Activated naive CD4-positive, alpha-beta T cell treated with anti-CD3 and anti-CD28 coated beads for 36 hours (primary cell): ENCODE measurements around the gene PRODH2. TPM values are rescaled to one million over a fixed set of nuclear protein-coding genes. Genes with fewer than 3 reads are reported as not detected.
A peak's percentile ranks its signal among the peaks of the same experiment; 100 is the strongest.
"Not testable (repeated sequence)": the region's sequence is repeated elsewhere in the genome, so short reads cannot be mapped to it uniquely, and the experiment has no call there.

ENCODE experiments used
- CTCF ChIA-PET: fragments of 350-600 bp; sonication (Branson Sonifier 250); formaldehyde crosslinking; loops from one replicate; lab custom pipeline; 2021; ENCODE audit warnings: antibody characterized with exemption; lab: Charles Lee
- DNase-seq: peaks from one replicate; pipeline ENCODE4 v3.0.0-alpha.2; 2020
- H3K27ac Mint-ChIP-seq: one replicate; pipeline ENCODE4 v1.8.0; 2021; ENCODE audit warnings: mild to moderate bottlenecking, mixed read lengths
- H3K27me3 Mint-ChIP-seq: one replicate; pipeline ENCODE4 v1.8.0; 2021; ENCODE audit warnings: low read depth, mixed read lengths
- H3K36me3 Mint-ChIP-seq: one replicate; pipeline ENCODE4 v1.8.0; 2021; ENCODE audit warnings: low read depth, mixed read lengths
- H3K4me1 Mint-ChIP-seq: one replicate; pipeline ENCODE4 v1.8.0; 2021; ENCODE audit warnings: low read depth, mixed read lengths
- H3K4me3 Mint-ChIP-seq: one replicate; pipeline ENCODE4 v1.8.0; 2021; ENCODE audit warnings: mild to moderate bottlenecking, moderate library complexity, mixed read lengths
- H3K9me3 Mint-ChIP-seq: one replicate; pipeline ENCODE4 v1.8.0; 2021; ENCODE audit warnings: mixed read lengths
- intact Hi-C: fragments of 100-400 bp; cut with micrococcal nuclease; formaldehyde crosslinking; loops from one replicate; pipeline ENCODE4 v1.15.1; 2023
- total RNA-seq, 2 experiments: library from RNA; stranded (reverse); gene quantifications; one replicate each; pipeline ENCODE4 v1.2.3, GENCODE V29; 2021

The PRODH2 gene
- total RNA-seq, 2 experiments from 2014 or later: not detected

DNA sequence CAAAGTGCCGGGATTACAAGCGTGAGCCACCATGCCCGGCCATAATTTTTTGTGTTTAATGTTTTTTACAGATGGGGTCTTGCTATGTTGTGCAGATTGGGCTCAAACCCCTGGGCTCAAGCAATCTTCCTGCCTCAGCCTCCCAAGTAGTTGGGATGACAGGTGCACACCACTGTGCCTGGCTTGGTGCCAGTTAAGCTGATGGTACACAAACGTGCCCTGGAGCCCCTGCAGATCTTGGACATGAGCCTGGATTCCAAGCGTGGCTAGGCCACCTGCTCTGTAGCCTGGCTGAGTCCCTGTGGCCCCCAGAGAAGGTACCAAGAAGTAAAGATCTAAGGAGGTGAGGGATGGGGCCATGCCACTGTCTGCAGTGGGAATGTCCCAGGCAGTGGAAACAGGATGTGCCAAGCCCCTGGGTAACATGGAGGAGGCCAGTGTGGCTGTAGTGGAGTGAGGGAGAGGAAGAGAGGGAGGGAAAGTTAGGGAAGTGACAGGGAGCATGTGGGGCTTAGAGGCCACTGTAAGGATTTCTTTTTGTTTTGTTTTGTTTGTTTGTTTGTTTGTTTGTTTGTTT, 7.0 kb downstream of the PRODH2 start:
- H3K27ac Mint-ChIP-seq: no peak overlapping the region
- H3K27me3 Mint-ChIP-seq: peaks cover 2% of the 10 kb centered on the region
- H3K4me1 Mint-ChIP-seq: no peaks in the 10 kb centered on the region
- CTCF ChIA-PET: no interaction called here
- no peaks in the 10 kb centered on the region for H3K36me3 Mint-ChIP-seq
- H3K4me3 Mint-ChIP-seq: no peak overlapping the region
- intact Hi-C loops: no loop called here
- no peak for DNase-seq
- no peaks in the 10 kb centered on the region for H3K9me3 Mint-ChIP-seq

DNA sequence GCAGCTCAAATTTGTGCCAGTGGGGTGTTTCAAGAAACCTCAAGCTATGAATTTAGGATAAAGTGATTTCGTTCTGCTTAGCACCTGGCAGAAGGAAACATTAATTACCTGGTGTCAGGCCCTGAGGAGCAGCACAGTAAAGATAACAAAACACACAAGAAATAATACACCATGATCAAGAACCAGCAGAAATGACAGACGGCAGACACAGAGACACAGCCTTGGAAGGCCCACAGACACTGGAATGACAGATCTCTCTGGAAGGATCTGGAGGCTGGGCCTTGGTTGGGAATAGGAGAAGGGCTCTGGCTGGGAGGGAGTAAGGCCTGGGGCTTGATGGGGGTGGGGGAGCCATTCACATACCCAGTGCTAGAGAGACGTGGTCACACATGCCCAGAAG, 10.8 kb downstream of the PRODH2 start:
- Mint-ChIP-seq H3K27me3 (peaks cover 16% of the 10 kb centered on the region), H3K27ac (no peak overlapping the region), H3K4me3 (no peak overlapping the region), H3K9me3 (no peaks in the 10 kb centered on the region), H3K36me3 (no peaks in the 10 kb centered on the region), H3K4me1 (peaks cover 5% of the 10 kb centered on the region)
- CTCF ChIA-PET: interaction anchor here (0.6 kb wide), 1 partner anchor 160 kb away, joined by 3 read pairs; no protein-coding TSS in a partner anchor
- no peak for DNase-seq
- intact Hi-C loops: no loop called here

- DNase-seq: no peak
- H3K9me3 Mint-ChIP-seq: no peaks in the 10 kb centered on the region
- intact Hi-C loops: no loop called here
- H3K27ac Mint-ChIP-seq: no peak overlapping the region
- CTCF ChIA-PET: interaction anchor here (1.0 to 1.6 kb wide), 2 partner anchors 22 to 103 kb away, joined by 3 to 6 read pairs; no protein-coding TSS in a partner anchor
- H3K36me3 Mint-ChIP-seq: no peaks in the 10 kb centered on the region
- peaks cover 28% of the 10 kb centered on the region for H3K27me3 Mint-ChIP-seq
- peaks cover 6% of the 10 kb centered on the region for H3K4me1 Mint-ChIP-seq
- no peak overlapping the region for H3K4me3 Mint-ChIP-seq
Measured at GRCh38 chr19:35797663-35798062, 15.0 kb downstream of the PRODH2 start.

DNA sequence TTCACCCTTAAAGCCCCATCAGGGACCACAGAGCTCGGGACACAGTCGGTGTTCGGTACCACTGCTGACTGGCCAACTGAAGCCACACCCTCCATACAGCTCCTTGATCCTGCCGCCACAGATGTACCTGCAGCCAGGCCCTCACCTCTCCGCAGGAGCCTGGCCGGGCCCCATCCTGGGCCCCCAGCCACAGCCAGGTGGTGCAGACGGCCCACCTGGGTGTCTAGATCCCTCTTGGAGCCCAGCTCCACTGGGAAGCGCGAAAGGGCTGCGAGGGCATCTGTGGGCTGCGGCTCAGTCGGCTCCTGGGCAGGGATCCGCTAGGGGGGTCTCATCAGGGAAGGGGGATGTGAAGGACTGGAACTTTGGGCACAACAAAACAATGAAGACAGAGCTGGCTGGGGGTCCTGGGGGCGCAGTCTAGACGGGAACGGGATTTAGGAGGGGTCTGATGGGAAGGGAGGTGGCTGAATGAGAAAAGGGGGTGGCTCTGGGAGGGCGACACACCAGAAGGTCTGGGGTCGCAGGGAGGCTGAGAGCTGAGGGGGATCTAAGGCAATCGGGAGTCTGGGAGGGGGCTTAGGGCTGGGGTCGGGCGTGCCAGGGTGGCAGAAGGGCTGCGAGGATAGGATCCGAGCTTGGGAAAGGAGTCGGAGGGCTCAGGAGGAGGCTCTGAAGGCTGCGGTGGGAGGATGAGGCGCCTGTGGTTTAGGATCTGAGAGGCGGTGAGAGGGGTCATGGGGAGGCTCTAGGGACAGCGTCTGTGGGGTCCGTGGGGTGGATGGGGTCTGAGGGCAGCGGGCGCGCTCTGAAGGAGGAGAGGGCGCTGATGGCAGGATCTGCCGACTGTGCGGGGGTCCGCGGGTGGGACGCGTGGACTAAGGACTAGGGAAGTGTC, 15.8 kb downstream of the PRODH2 start:
- Mint-ChIP-seq H3K4me3 (no peak overlapping the region), H3K9me3 (no peaks in the 10 kb centered on the region), H3K4me1 (peaks cover 6% of the 10 kb centered on the region), H3K27me3 (peaks cover 28% of the 10 kb centered on the region), H3K27ac (no peak overlapping the region), H3K36me3 (no peaks in the 10 kb centered on the region)
- CTCF ChIA-PET: interaction anchor here (1.6 kb wide), 1 partner anchor 23 kb away, joined by 6 read pairs; no protein-coding TSS in a partner anchor
- intact Hi-C loops: no loop called here
- DNase-seq: no peak

DNA sequence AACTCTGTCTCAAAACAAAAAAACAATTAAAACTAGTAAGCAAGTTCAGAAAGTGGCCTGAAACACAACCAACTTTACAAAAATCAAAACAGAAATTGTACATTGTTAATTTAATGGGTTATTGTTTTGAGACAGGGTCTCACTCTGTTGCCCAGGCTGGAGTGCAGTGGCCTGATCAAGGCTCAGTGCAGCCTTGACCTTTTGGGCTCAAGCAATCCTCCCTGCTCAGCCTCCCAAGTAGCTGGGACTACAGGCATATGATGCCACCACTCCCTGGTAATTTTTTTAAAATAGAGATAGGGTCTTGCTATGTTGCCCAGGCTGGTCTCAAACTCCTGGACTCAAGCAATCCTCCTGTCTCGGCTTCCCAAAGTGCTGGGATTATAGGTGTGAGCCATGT, 17.1 kb downstream of the PRODH2 start:
- H3K4me1 Mint-ChIP-seq, intact Hi-C loops, H3K9me3 Mint-ChIP-seq, CTCF ChIA-PET, DNase-seq, H3K36me3 Mint-ChIP-seq, H3K27ac Mint-ChIP-seq, H3K4me3 Mint-ChIP-seq: not testable (repeated sequence)
- H3K27me3 Mint-ChIP-seq: peaks cover 28% of the 10 kb centered on the region

DNA sequence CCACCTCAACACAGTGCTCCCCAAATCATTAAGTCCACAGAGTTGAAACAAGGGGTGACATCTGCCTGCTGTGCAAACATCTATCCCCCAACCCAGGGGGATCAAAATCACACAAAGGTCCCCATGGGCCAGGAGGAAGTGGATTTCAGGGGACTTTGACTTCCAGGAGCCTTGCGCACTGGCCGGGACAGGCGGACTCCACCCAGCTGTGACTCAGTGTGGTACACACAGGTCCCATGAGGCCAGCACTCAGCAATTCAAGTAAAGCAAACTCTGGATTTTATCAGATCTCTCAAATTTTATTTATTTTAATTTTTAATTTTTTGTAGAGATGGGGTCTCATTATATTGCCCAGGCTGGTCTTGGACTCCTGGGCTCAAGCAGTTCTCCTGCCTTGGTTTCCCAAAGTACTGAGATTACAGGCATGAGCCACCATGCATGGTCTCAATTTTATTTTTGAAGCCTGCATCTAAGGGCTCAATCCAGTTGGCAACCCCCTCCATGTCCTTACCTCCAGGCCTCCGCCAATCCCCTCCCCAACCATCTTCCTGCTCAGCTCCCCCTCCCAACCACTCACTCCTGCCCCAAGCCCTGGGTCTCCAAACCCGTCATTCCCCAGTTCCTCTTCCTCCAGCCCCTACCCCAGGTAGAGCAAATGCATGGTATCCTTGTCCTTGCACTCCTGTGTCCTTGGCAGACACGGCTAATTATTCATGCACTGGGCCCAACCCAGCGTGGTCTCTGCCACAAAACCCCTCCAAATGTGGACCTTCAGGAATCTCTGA, 19.1 kb downstream of the PRODH2 start:
- Mint-ChIP-seq H3K9me3 (no peaks in the 10 kb centered on the region), H3K4me1 (peaks cover 6% of the 10 kb centered on the region), H3K36me3 (no peaks in the 10 kb centered on the region), H3K27ac (no peak overlapping the region), H3K27me3 (peaks cover 28% of the 10 kb centered on the region), H3K4me3 (no peak overlapping the region)
- CTCF ChIA-PET: no interaction called here
- intact Hi-C loops: no loop called here
- no peak for DNase-seq

DNA sequence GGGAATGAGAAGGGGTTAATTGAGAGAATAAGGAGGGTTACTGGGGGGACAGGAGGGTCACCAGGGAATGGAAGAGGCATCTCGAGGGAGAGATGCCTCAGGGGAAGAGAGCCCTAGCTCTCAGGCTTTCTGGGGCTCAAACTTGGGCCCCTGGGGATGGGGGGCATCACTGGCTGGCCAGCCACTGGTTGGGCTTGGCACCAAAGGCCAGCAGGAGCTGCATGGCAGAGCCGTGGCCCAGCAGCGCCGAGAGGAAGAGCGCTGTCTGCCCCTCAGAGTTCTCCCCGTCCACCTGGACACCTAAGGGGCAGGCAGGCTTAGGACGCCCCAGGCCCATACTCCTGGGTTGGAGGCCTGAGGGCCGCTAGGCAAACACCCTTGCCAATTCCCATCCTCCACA, 19.8 kb downstream of the PRODH2 start:
- CTCF ChIA-PET: no interaction called here
- Mint-ChIP-seq H3K4me3 (no peak overlapping the region), H3K9me3 (no peaks in the 10 kb centered on the region), H3K27ac (no peak overlapping the region), H3K36me3 (no peaks in the 10 kb centered on the region), H3K4me1 (peaks cover 6% of the 10 kb centered on the region), H3K27me3 (peaks cover 23% of the 10 kb centered on the region)
- intact Hi-C loops: no loop called here
- DNase-seq: no peak

DNA sequence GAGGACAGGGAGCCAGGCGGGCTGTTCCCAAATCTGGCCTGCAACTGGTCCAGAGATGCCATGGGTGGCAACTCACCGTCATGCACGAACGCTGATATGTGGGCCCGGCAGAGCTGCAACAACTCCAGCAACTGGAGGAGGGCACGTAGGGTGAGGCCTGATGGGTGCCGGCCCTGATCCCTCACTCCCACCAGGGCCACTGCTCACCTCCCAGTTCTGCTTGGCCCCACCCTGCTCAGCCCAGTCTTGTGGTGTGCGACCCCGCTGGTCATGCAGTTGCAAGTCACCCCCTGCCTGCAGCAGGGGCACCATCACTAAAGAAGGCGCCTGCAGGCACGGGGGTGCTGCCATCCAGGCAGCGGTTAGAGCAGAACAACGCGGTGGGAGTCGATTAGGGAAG, 20.3 kb downstream of the PRODH2 start:
- Mint-ChIP-seq H3K4me3 (no peak overlapping the region), H3K36me3 (no peaks in the 10 kb centered on the region), H3K27me3 (peaks cover 19% of the 10 kb centered on the region), H3K4me1 (peaks cover 5% of the 10 kb centered on the region), H3K9me3 (no peaks in the 10 kb centered on the region), H3K27ac (no peak overlapping the region)
- CTCF ChIA-PET: no interaction called here
- no peak for DNase-seq
- intact Hi-C loops: no loop called here

DNA sequence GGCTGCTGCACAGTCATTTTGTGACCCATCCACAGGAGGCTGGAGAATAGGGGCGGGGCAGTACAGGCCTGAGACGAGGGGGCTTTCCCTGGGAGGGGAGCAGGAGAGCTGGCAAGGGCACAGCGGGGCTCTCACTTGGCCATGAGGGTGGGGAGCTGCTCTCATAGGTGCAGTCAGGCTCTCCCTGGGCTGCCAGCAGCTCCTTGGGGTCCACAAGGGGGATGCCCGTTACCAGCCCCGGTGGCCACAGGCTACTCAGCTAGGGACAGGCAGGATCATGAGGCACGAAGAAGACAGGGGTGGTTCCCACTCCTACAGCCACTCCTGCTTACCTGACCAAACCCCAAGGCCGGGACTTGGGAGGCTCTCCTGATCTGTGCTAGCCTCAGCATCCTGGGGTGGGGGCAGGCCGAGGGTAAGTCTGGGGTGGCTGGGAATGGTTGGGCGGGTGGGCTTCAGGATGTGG, 20.8 kb downstream of the PRODH2 start:
- intact Hi-C loops: no loop called here
- Mint-ChIP-seq H3K9me3 (no peaks in the 10 kb centered on the region), H3K4me1 (peaks cover under 1% of the 10 kb centered on the region), H3K36me3 (no peaks in the 10 kb centered on the region), H3K27me3 (peaks cover 14% of the 10 kb centered on the region), H3K27ac (no peak overlapping the region), H3K4me3 (no peak overlapping the region)
- DNase-seq: no peak
- CTCF ChIA-PET: no interaction called here

DNA sequence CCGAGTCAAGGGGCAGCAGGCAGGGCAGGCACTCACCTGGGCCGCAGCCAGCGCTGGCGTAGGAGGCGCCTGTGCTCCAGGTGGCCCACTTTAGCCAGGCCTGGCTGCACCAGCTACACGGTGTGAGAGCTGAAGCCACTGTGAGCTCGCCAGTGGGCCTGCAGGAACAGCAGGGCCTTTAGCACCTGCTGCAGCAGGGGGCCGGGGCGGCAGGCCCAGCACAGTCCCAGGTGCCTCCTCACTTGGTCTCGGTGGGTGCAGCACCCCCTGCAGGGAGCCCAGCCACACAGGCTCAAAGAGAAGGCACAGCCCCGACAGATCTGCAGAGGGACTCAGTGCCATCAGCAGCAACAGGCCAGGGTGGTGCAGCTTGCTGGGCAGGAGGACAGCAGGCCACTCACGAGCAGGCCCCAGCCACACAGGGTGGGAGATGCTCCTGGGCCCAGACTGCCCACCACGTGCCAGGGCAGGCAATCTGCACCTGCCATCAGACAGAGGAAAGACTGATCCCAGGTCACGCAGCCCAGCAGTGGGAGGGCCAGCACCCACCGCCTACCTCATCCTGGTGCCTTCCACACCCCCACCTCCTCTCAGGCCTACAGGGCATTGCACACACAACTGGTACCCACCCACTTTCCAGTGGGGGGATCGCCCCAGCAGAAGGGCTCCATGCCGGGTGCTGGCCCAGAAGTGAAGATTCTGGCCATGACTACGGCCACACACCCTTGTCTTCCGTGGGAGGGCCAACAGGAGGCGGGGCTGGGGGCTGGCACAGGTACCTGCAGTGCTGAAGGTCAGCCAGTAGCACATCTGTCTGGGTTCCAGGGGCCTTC, 21.4 kb downstream of the PRODH2 start:
- CTCF ChIA-PET: interaction anchor here (0.6 to 2.1 kb wide), 2 partner anchors 97 to 116 kb away, joined by 3 to 9 read pairs; no protein-coding TSS in a partner anchor
- Mint-ChIP-seq H3K4me1 (no peaks in the 10 kb centered on the region), H3K27me3 (peaks cover 8% of the 10 kb centered on the region), H3K27ac (no peak overlapping the region), H3K36me3 (no peaks in the 10 kb centered on the region), H3K9me3 (no peaks in the 10 kb centered on the region), H3K4me3 (no peak overlapping the region)
- intact Hi-C loops: no loop called here
- DNase-seq: peak; percentile 30

DNA sequence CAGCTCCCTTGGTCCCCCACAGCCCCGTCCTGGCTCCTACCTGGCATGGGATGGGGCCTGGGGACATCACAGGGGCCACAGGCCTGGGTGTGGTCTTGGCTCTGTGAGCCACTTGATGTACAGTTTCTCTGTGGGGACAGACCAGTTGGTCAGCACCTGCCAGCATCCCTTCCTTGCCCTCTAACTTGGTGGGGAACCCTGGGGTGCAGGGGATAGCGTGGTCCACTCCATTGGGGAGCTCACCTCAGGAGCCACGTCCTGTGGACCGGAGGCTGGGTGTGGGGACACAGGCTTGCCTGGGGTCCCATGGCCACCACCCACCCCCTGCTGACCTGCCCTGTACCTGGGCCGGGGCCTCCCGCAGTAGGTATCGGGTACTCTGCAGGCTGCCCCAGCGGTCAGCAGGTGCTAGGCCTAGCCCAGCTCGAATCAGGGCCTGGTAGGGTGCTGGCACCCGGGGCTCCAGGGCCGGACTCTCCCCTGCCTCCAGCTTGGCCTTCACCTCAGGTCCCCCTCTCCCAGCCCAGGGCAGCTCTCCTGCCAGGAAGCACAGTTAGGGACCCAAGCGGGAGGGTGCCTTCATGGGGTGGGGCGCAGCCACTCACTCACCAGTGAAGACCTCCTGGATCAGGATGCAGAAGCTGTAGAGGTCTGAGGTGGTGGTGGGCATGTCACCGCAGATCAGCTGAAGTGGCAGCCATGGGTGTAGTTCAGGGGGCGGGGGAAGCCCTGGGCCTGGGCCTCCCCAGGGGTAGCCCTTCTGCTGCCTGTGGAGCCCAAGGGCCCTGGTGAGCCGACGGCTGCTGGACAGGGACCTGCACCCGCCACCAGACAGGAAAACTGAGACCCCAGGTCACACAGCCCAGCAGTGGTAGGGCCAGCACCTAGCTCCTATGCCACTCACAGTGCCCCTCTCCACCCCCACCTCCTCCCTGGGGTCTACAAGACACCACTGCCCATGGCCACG, 22.4 kb downstream of the PRODH2 start:
- DNase-seq: no peak
- Mint-ChIP-seq H3K36me3 (no peaks in the 10 kb centered on the region), H3K4me1 (no peaks in the 10 kb centered on the region), H3K27ac (no peak overlapping the region), H3K9me3 (no peaks in the 10 kb centered on the region), H3K27me3 (peaks cover 4% of the 10 kb centered on the region), H3K4me3 (no peak overlapping the region)
- CTCF ChIA-PET: interaction anchor here (0.6 to 2.1 kb wide), 2 partner anchors 96 to 115 kb away, joined by 3 to 9 read pairs; no protein-coding TSS in a partner anchor
- intact Hi-C loops: no loop called here
